Upper lobe of left lung (tissue), 4 donors: ENCODE results near the gene CDC16.

Experiments used
- CTCF ChIP-seq, 6 experiments: fragments of 450-650 bp in 4 of 6; fragments of 200-600 bp in 2 of 6; sonication (generic) in 2 of 6; IDR thresholded peaks; one replicate each; pipeline ENCODE4 v1.5.1; 2016 to 2019; ENCODE audit warnings: antibody characterized with exemption in 6 of 6
- EP300 ChIP-seq, 4 donors: sonication (generic); formaldehyde crosslinking; IDR thresholded peaks; one replicate each; pipeline ENCODE4 v1.5.1; 2017; ENCODE audit warnings: antibody characterized with exemption in 4 of 4, control low read depth in 2 of 4
- POLR2AphosphoS5 ChIP-seq, 2 donors: sonication (generic); formaldehyde crosslinking; IDR thresholded peaks; one replicate each; pipeline ENCODE4 v1.5.1; 2017; ENCODE audit warnings: antibody characterized with exemption in 2 of 2

- TF ChIP-seq POLR2AphosphoS5 (IDR thresholded peaks at IDR 0.05) (no peak), CTCF (IDR thresholded peaks at IDR 0.05) (no peak), EP300 (IDR thresholded peaks at IDR 0.05) (no peak)
Measured at GRCh38 chr13:114236227-114236626, 1.5 kb downstream of the CDC16 start.
